NCI-H2081 (cell line): Measurements from ENCODE around the gene EVI2B.
"Not testable (repeated sequence)": the region's sequence is repeated elsewhere in the genome, so short reads cannot be mapped to it uniquely, and the experiment has no call there.

Experiments used
- DNase-seq, 2 experiments: peaks; one replicate each; lab custom pipeline; 2025; lab: John Stamatoyannopoulos, UW

EVI2B gene, protein sequence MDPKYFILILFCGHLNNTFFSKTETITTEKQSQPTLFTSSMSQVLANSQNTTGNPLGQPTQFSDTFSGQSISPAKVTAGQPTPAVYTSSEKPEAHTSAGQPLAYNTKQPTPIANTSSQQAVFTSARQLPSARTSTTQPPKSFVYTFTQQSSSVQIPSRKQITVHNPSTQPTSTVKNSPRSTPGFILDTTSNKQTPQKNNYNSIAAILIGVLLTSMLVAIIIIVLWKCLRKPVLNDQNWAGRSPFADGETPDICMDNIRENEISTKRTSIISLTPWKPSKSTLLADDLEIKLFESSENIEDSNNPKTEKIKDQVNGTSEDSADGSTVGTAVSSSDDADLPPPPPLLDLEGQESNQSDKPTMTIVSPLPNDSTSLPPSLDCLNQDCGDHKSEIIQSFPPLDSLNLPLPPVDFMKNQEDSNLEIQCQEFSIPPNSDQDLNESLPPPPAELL

DNA sequence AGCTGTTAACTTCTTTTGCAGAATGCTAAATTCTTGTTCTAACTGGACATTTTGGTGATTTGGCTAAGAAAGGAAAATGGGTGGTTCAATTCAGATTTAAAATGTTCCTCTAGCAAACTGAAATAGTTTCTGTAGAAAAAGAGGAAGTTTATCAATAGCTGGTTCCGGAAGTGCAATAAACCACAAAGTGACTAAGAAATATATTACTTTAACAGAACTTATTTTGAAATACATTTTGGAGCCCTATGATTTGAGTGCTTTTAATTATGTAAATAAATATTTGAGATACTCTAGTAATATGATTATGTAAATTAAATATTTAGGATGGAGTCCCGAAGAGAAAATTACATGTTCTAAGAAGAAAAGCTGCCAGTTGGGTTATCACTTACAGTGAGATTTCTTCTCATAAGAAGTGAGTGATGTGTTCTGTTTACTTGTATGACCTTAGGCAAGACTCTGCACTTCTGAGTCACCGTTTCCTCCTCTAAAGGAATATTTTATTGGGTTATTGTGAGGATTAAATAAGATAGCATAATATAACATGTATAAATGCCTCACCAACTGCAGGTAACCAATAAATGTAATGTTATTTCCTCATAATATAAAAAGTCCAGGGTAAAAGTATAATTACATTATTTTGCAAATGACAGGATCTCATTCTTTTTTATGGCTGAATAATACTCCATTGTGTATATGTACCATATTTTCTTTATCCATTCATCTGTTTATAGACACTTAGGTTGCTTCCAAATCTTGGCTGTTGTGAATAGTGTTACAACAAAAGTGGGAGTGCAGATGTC is at the start of gene EVI2B:
Gene EVI2B, minus strand, starts transcription at position 73 of the 800 bp plus-strand sequence. CDS start 8,445 bp downstream, outside the sequence.
- no peak for DNase-seq

DNA sequence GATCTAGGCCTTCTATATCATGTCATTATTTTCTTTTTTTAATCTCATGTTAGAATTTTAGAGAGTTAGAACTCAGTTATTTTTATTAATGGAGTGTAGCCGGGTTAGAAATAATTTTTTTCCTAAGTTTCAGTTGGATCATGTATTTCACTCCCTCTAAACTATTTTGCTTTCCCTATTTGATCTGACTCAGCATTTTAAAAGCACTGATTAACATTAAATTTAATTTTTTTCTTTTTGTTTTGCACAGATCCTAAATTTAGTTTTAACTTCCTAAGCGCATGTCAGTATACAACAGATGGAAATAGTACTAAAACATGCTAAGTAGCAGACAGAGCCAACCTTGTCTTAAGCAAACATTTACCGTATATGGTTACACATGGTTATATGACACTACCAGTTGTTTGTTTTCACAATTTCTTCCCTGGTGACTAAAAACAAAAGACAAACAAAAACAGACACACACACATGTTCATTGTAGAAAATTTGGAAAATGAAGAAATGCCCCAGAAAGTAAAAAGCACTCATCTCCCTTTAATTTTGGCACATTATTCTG is 44.1 kb upstream of the EVI2B start:
- peak; percentile 9 to 39 for DNase-seq

DNA sequence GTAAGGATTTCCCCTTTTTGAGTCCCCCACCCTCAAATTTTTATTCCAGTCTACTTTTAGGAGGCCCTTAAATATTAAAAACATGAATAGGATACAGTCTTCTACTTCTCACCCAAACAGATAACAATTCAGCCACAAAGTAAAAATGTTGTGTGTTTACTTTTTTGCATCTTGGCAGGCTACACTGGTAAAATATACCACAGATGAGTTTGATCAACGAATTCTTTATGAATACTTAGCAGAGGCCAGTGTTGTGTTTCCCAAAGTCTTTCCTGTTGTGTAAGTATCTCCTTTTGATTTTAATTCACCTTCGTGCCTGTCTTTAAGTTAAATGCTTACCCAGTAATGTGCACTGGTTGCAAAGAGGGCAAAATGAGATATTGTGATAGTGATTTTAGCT is 43.2 kb upstream of the EVI2B start:
- DNase-seq = no peak

DNA sequence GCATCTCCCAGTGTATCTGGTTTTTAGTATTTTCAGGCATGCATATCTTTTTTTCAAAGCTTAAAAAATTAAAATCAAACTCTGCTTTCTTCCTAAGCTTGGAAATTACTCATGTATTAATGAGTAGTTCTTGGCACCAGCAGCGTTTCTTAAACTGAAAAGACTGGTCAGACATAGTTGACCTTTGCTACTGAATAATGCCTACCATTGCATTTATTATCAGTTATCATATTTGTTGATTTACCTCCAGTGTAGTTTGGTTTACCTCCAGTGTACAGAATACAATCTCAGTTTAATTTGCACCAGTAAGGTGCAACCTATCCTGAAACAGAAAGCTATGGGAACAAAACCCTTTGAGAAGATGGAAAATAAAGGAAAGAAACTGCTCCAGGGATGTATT is 42.1 kb upstream of the EVI2B start:
- no peak for DNase-seq

DNA sequence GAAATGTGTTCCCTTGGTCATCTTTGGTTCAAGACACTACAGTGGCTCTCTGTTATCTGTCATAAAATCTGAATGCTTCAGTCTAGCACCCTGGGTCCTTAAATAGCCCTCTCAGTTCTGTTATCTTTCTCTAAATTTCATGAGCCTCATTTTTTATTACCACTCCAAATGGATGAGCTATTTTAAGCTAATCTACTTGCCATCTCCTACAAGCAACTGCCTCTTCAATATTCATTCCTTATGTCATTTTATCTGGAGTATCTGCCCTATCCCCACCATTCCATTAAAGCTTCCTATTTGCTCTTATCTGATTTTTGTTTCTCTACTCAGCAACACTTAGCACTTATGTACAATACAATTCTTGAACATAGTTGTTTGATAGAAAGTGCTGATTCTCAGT is 35.6 kb upstream of the EVI2B start:
- DNase-seq = no peak

DNA sequence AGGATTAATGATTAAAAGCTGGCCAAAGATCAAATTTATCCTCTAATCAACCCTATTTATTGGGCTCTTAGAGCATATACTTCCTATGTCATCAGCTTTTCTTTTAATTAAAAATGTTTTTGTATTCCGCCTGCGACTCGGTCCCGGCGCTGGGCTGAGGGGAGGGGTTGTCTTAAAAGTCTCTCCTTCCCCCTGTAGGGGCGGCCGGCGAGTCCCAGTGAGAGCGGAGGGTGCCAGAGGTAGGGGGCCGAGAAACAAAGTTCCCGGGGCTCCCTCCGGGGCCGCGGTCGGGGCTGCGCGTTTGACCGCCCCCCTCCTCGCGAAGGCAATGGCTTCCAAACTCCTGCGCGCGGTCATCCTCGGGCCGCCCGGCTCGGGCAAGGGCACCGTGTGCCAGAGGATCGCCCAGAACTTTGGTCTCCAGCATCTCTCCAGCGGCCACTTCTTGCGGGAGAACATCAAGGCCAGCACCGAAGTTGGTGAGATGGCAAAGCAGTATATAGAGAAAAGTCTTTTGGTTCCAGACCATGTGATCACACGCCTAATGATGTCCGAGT is 31.4 kb upstream of the EVI2B start:
- DNase-seq = not testable (repeated sequence)

DNA sequence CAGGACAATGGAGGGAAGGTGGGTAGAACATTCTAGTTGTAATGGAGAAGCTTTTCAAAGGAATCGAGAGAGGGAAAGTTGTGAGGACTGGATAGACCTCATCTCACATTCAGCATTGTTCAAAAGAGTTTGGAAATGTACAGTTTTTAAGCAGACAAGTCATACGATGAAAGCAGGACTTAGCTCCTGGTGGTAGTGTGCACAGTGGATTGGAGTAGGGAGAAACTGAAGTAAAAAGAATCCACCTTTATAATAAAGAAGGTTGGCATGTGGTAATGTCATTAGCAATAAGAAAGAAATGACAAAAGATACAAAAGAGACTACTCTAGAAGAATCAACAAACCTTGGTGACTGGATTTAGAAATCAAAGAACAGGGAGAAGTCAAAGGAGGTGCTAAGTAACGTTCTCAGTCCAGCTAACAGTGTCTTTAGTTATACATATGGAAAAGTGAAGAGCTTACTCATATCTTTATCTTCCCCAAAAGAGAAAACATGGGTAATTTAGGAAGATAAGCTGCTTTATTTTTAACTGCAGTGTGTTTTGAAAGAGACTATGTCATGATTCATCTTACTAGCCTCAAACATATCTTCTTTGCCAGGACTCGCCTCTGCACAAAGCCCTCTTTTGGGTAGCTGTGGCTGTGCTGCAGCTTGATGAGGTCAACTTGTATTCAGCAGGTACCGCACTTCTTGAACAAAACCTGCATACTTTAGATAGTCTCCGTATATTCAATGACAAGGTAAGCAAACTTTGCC is 26.2 kb upstream of the EVI2B start:
- DNase-seq = no peak

DNA sequence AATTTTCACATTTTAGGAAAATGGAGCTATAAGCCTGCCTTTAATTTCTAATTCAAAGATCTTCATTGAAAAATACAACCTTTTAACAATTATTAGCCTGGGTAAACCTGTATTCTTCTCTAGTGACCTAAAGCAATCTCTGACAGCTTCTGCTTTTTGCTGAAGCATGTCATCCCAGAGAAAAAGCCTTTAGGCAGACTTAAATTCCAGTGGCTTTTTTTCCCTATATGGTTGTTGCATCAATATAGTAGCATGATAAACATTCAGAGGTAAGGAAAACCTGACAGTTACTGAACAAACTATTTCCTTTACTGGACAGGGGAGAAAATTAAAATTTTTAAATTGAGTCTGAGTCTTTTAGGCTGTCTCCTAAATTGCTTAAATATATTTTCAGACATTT is 15.4 kb upstream of the EVI2B start:
- no peak for DNase-seq

DNA sequence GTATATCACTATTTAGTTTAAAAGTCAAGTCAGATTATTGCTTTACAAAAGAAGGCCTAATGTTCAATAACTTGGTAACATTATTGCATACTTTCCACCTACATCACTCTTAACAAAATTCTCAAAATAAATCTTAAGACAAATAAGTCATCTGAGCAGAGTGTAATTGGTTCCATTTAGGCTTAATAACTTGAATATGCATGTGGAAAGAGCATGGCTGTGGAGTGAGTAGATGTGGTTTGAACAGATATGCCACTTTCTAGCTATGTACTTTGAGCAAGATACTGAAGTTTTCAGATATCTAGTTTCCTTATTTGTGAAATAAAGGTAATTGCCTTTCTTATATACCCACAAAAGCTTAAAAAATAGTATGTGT is 14.3 kb upstream of the EVI2B start:
- DNase-seq = no peak

DNA sequence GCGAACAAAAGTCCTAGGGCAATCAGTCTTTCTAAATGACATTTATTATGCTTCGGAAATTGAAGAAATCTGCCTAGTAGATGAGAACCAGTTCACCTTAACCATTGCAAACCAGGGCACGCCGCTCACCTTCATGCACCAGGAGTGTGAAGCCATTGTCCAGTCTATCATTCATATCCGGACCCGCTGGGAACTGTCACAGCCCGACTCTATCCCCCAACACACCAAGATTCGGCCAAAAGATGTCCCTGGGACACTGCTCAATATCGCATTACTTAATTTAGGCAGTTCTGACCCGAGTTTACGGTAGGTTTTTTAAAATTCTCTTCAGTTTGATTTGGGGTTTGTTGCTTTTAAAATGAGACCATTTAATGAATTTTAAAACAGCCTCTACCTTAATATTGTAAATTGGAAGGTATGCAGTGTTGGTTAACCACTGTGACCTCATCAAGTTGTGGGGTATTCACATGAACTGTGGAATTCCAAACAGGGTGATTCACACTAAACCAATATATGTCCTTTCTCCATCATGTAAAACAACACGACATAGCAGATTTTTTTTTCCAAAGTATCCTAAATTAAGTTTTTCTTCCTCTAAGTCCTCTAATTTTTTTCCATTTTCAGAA is 13.8 kb upstream of the EVI2B start:
- no peak for DNase-seq

DNA sequence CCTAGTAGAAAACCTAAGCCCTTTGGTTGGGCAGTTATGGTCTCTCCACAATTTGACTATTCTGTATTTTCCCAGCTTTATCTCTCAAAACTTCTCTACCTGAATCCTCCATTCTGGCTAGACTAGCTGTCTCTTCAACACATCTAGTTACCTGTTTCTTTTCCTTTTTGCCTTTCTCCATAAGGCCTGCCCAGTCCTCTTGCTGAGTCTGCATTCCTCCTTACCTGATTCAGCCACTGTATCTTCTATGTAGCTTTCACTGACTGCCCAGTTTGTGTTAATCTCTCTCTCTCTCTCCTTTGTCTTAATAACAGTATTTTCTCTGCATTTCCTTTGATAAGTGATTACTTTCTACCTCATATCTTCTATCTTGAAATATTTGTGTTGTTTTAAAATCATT is 9.7 kb upstream of the EVI2B start:
- DNase-seq = no peak

DNA sequence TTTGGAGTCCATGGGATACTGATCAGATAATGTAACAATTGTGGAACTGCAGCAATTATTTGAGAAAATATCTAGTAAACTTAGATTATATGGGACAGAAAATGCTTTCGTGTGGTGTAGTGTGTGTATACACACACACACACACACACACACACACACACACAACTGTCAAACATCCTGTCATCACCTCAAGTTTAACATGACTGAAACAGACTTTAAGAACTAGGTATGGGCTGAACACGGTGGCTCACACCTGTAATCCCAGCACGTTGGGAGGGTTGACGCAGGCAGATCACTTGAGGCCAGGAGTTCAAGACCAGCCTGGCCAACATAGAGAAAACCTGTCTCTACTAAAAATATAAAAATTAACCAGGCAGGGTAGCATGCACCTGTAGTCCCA is 8.1 kb upstream of the EVI2B start:
- DNase-seq = no peak

DNA sequence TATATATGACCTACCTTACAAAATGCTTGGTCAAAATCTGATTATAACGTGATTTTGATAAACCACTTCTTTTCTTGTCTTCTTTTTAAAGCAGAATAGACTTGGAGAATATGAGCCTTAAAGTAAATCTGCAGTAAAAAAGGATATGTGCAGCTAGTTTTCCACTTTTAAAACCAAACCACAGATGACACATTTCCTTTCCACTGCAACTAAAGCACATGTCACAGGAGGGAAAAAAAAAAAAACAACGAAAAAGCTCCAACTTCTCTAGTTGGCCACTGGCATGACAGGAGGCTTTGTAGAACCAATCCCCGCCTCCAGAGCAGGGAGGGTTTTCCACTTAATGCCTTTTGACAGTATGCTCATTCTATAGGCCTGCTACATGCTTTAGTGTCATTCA is 7.6 kb upstream of the EVI2B start, which contains the start of gene EVI2A:
Gene EVI2A, minus strand, starts transcription at position 142 of the 400 bp plus-strand sequence. CDS start 2,609 bp downstream, outside the sequence.
- DNase-seq = no peak

DNA sequence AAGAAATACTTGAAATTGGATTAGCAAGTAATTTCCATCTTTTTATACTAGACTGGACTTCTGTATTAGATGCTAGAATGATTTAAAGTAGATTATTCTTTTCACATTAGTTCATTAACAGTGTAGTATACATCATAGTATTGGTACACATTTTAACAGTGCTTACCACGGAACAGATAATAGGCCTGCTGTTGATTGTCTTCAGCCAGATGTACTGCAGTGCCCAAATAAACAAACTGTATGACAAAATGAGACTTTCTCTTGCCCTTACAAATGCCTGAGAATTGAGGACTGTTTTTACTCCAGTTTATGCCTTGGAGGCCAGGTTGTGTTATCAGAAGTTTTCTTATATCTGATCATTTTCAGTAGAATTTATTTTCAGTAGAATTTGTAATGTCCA is 6.9 kb upstream of the EVI2B start:
- DNase-seq = no peak

DNA sequence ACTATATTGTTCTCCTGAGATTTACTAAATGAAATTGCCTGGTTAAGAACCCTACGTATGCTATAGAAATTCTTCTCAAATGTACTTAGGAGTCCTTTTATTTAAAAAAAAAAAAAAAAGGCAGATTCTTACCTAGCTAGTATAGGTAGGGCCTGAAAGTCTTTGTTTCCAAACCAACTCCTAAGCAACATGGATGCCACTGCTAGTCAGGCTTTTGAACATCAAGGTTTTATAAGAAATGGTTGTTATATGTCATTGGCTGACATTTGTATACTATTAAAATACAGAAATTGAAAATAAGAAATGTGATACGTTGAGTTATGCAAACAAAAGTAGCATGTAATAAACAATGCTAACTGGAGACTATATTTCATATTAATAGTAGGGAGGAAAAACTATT is 6.4 kb upstream of the EVI2B start:
- DNase-seq = no peak

DNA sequence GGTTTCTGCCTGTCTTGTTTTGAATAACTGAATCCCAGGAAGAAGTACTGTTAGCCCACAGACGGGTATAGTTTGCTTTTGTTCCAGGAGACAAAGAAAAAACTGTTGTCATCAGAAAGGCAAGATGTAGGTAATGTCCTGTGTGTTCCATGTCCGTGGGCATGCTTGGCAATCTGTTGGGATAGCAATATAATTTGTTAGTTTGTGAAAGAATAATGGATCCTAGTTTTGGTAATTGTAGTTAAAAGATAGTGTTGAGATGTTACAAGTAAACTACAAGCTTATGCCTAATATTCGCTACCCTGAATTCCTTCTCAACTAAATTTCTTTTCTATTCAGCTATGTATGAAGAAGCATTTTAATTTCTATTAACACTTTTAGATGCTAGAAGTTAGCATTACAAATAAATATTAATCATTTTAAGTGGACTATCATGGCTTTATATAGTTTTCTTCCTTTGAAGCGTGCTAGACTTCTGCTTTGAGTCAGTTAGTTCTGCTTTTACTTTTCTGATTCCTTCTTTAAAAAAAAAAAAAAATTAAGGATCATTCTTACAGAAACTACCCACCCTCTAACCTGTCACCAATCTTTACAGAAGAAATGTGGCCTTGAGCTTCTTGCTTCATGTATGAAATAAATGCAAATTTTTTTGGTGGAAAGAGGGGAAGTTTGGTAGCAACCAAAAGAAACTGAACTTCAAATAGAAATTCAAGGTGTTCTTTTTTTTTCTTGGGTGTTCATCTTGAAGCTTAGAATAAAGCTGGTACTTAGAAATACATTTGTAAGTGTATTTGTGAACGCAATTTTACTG is 5.2 kb upstream of the EVI2B start:
- no peak for DNase-seq

DNA sequence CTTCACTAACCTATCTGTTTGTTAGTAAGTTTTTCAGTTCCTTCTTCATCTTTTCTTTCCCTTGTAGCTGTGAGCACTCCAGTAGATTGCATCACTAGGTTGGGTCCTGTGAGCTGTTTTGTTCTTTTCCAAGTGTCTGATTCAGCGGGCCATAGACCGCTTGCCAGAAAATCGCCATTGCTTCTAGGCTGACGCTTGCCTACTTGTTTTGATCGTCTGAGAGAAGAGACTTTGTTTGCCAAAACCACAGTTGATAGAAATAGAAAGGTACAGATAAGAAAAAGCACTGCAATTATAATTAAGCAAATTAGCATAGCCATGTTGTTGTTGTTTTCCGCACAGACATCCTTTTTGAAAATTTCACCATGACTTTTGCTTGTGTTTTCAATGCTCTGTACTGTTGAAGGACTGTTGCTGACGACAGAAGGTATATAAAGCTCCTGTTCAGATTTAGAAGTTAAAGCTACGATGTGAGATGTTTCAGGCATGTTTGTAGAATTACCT is 4.5 kb upstream of the EVI2B start:
- DNase-seq = peak in 1 of 2 experiments; percentile 1

DNA sequence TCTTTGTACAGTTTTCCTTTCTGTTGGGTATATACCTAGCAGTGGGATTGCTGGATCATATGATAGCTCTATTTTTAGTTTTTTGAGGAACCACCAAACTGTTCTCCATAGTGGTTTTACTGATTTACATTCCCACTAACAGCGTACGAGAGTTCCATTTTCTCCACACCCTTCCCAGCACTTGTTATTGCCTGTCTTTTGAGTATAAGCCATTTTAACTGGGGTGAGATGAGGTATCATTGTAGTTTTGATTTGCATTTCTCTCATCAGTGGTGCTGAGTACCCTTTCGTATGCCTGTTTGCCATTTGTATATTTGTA is 887 bp upstream of the EVI2B start:
- no peak for DNase-seq

DNA sequence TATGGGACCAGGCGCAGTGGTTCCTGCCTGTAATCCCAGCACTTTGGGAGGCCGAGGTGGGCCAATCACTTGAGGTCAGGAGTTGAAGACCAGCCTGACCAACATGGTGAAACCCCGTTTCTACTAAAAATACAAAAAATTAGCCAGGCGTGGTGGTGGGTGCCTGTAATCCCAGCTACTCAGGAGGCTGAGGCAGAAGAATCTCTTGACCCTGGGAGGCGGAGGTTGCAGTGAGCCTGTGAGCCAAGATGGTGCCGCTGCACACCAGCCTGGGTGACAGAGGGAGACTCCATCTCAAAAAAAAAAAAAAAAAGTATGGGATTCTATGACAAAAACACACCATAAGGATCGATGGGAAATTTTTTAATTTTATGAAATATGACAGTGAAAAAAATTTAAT is 1.6 kb downstream of the EVI2B start:
- not testable (repeated sequence) for DNase-seq

DNA sequence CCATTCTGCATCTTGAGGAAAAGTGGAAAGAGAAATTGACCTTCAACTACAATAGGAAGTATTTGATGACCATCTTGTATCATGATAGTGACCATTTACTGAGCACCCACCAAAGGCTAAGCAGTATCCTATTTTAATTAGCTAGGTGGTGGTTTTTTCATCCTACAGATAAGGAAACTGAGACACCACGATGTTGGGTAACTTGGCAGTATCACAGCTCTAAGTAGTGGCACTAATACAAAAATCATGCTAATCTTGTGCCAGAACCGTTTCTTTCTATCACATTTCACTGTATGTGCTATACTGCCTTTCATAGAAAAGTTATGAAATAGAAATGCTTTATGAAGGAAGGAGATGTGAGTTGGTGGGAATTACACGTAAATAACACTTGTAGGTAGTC is 2.3 kb downstream of the EVI2B start:
- DNase-seq = no peak
